Activated T-cell treated with anti-CD3 and anti-CD28 coated beads, Interleukin-2, amount 50 U/mL, for 72 hours (primary cell): Measurements from ENCODE around the gene TMEM212. TPM values are rescaled to one million over a fixed set of nuclear protein-coding genes. Genes with fewer than 3 reads are reported as not detected.

Experiments
- ATAC-seq, 2 donors: fragments of 150-1000 bp; cut with Tn5 transposase; replicated peaks in 1 of 2; 2 replicates each; pipeline ENCODE4 v1.10.0; 2021; ENCODE audit warnings: moderate library complexity in 2 of 2, mild to moderate bottlenecking in 1 of 2
- DNase-seq, 2 donors: peaks; one replicate each; pipeline ENCODE4 v3.0.0; 2021 to 2022; ENCODE audit warnings: mixed read lengths in 1 of 2
- H3K27ac Mint-ChIP-seq: one replicate; pipeline ENCODE4 v1.8.0; 2022; ENCODE audit warnings: mild to moderate bottlenecking, moderate library complexity, mixed read lengths
- H3K27me3 Mint-ChIP-seq: one replicate; pipeline ENCODE4 v1.8.0; 2022; ENCODE audit warnings: low read depth, mixed read lengths
- H3K36me3 Mint-ChIP-seq, 2 donors: one replicate each; pipeline ENCODE4 v1.8.0; 2022; ENCODE audit warnings: mixed read lengths in 2 of 2, mild to moderate bottlenecking in 1 of 2; ENCODE audit not compliant: insufficient read depth in 2 of 2
- H3K4me1 Mint-ChIP-seq: one replicate; pipeline ENCODE4 v1.8.0; 2022; ENCODE audit warnings: low read depth, mixed read lengths
- H3K4me3 Mint-ChIP-seq, 2 donors: one replicate each; pipeline ENCODE4 v1.8.0; 2022; ENCODE audit warnings: mild to moderate bottlenecking in 2 of 2, mixed read lengths in 2 of 2, moderate library complexity in 2 of 2
- H3K9me3 Mint-ChIP-seq, 2 donors: one replicate each; pipeline ENCODE4 v1.8.0; 2022; ENCODE audit warnings: mixed read lengths in 2 of 2
- total RNA-seq, 2 donors: library from RNA; stranded (reverse); gene quantifications; one replicate each; pipeline ENCODE4 v1.2.3, GENCODE V29; 2022

The TMEM212 gene
- total RNA-seq, 2 donors from 2014 or later, result not detected

DNA sequence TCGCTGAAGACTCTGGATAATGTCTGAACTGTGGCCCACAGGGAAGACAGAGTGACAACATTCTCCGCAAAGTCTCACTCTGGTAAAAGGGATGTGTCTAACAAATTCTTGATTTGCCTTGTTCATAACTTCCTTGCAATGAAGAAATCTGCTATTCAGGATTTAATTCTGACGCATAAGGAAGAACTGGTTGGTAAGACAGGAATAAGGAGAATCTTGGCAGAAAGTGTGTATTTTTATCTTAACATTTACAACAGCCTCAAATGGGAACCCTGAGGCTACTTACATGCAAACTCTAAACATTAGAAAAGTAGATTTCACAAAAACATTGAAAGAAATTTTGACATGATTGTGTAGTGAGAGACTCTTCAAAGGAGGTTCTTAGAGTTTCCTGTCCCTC, 22.1 kb upstream of the TMEM212 start:
- Mint-ChIP-seq H3K27ac (no peak overlapping the region), H3K9me3 (no peaks in the 10 kb centered on the region), H3K4me3 (no peak overlapping the region), H3K4me1 (peaks cover 22% of the 10 kb centered on the region), H3K27me3 (no peaks in the 10 kb centered on the region), H3K36me3 (no peaks in the 10 kb centered on the region)
- ATAC-seq (no peak), DNase-seq (no peak)

DNA sequence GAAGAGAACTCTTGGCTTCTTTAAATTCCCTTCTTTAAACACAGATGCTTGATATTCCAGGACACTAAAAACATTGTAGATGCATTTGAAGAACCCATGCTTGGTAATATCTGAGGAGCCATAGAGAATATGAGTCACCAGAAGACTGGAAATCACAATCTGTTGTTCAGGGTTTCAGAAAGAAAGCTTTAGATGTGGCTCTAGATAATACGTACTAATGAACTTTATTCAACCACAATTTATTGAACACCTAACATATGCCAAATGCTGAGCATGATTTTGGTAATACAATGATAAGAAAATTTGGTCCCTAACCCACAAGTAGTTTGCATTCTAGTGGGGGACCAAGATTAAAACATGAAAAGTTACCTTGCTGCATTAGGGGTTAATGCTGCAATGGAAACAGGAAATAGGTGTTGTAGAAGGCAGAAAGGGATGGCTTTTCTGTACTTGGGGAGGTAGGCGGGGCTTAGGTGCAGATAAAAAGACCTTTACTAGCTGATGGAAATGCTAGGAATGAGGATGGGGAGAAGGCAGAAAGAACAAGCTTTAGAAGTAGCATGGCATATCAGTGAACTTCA, 21.3 kb upstream of the TMEM212 start:
- Mint-ChIP-seq H3K27ac (no peak overlapping the region), H3K27me3 (no peaks in the 10 kb centered on the region), H3K9me3 (no peaks in the 10 kb centered on the region), H3K4me1 (peaks cover 22% of the 10 kb centered on the region), H3K4me3 (no peak overlapping the region), H3K36me3 (no peaks in the 10 kb centered on the region)
- peak in 1 of 2 donors; percentile 35 for ATAC-seq
- no peak for DNase-seq

DNA sequence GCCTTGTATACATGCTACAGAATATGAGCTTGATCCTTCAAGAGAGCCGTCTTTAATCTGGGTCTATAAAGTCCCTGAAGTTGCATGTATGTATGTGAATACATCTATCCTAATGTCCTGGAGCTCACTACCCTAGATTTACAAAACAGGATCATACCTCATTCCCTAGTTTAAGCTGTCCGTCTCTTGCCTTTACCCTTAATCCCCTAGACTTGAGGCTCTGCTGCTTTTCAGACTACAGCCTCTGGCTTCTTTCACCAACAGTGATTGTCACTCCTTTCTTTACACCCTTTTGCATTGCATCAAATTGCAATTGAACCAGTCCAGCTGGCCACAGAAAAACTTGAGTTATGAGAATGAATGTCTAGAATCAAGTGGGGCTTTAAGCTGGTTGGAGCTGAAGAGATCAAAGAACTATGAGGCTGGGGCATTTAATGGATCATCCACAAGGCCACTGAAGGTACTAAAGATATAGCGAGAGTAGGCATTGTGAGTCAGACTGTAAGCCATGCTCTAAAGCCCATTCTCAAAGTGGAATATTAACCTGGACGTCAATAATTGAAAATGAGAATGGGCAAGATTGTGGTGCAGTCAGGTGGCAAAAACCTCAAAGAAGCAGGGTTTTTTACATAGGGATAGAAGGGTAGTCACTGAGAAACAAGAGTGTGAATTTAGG, 20.6 kb upstream of the TMEM212 start:
- no peak overlapping the region for H3K27ac Mint-ChIP-seq
- no peaks in the 10 kb centered on the region for H3K36me3 Mint-ChIP-seq
- peaks cover 5% of the 10 kb centered on the region for H3K27me3 Mint-ChIP-seq
- peaks cover 22% of the 10 kb centered on the region for H3K4me1 Mint-ChIP-seq
- no peaks in the 10 kb centered on the region for H3K9me3 Mint-ChIP-seq
- ATAC-seq, result no peak
- no peak for DNase-seq
- H3K4me3 Mint-ChIP-seq, result no peak overlapping the region

DNA sequence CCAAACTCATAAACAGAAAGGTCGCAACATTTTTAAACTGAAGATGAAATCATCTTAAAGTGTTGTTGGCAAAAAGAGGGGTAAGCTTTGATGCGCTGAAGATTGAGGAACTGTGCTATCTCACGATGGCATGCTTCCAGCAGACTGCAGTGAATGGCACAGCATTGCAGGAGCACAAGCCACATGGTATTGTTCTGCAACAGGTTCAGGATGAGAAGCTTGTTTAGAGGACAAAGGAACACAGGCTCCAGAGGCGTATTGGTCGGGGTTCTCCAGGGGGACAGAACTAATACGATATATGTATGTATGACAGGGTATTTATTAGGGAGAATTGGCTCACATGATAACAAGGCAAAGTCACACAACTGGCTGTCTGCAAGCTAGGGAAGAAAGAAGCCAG, 19.0 kb upstream of the TMEM212 start:
- DNase-seq (no peak), ATAC-seq (no peak)
- no peaks in the 10 kb centered on the region for H3K9me3 Mint-ChIP-seq
- no peaks in the 10 kb centered on the region for H3K36me3 Mint-ChIP-seq
- peaks cover 16% of the 10 kb centered on the region for H3K27me3 Mint-ChIP-seq
- no peak overlapping the region for H3K27ac Mint-ChIP-seq
- peaks cover 22% of the 10 kb centered on the region for H3K4me1 Mint-ChIP-seq
- no peak overlapping the region for H3K4me3 Mint-ChIP-seq

DNA sequence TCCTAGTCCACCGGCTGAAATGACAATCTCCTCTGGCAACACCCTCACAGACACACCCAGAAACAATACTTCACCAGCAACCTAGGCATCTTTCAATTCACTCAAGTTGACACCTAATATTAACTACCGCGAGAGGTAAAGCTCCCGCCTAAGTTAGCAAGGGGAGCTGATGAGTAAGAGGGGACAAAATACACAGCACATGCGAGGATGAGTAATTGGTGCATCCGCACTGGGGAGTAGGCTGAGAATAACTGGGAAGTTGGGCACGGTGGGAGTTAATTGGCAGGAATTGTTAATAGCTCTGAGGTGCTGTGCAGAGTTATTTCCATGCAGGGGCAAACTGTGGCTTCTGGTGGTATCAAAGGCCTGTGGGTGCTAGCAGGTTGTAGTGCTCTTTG, 18.3 kb upstream of the TMEM212 start:
- H3K36me3 Mint-ChIP-seq, result no peaks in the 10 kb centered on the region
- H3K4me1 Mint-ChIP-seq, result peaks cover 22% of the 10 kb centered on the region
- no peak overlapping the region for H3K27ac Mint-ChIP-seq
- peaks cover 16% of the 10 kb centered on the region for H3K27me3 Mint-ChIP-seq
- H3K9me3 Mint-ChIP-seq, result no peaks in the 10 kb centered on the region
- no peak for ATAC-seq
- H3K4me3 Mint-ChIP-seq, result no peak overlapping the region
- DNase-seq, result no peak

DNA sequence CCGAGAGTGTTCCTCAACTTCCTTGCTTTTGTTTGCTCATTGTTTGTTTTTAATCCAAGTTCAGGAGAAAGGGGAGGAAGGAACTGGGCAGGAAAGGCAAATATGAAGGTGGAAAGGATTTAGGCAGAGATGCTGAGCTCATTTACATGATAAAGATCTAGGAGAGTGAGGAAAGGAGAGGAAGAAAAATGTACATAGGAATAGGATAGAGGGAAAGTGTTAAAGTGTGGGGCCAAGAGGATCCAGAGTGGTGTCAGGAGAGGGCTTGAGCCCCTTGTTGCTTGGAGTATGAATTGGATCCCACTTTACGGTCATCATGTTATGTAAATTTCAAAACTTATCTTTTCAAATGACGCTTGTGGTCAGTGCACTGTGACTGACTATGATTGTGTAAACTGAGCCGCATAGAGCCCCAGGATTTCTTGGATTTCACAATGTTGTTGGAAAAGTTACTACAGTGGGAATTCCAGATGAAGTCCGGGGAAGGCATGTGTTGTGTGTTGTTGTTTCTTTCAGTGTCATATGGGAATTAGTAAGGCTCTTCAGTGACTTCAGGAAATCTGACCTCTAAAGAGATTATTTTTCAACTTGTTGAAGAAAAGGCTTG, 17.8 kb upstream of the TMEM212 start:
- DNase-seq (no peak), ATAC-seq (no peak)
- H3K27me3 Mint-ChIP-seq, result peaks cover 16% of the 10 kb centered on the region
- no peak overlapping the region for H3K4me3 Mint-ChIP-seq
- peaks cover 22% of the 10 kb centered on the region for H3K4me1 Mint-ChIP-seq
- H3K36me3 Mint-ChIP-seq, result no peaks in the 10 kb centered on the region
- no peak overlapping the region for H3K27ac Mint-ChIP-seq
- no peaks in the 10 kb centered on the region for H3K9me3 Mint-ChIP-seq

DNA sequence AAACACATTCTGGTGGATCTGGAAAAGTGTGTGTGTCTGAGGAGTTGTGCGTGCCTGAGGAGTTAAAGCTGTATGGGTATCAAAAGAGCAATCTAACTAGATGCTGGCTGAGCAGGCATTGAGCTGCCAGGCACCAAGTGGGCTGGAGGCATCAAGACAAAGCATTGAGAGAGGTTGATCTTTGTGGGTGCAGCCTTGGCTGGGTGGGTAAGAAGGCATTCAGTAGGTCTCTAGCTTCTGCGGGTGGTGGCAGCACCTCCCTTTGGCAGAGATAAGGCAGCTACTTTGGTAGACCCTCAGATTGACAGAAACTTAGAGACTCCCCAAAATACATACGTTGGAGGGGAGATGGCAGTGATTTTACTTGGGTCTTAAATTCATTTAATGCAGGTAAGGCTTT, 15.8 kb upstream of the TMEM212 start:
- no peaks in the 10 kb centered on the region for H3K9me3 Mint-ChIP-seq
- H3K4me3 Mint-ChIP-seq, result no peak overlapping the region
- ATAC-seq, result peak in 1 of 2 donors; percentile 17
- H3K4me1 Mint-ChIP-seq, result peaks cover 4% of the 10 kb centered on the region
- no peak overlapping the region for H3K27ac Mint-ChIP-seq
- H3K27me3 Mint-ChIP-seq, result peaks cover 16% of the 10 kb centered on the region
- H3K36me3 Mint-ChIP-seq, result no peaks in the 10 kb centered on the region
- DNase-seq, result no peak

DNA sequence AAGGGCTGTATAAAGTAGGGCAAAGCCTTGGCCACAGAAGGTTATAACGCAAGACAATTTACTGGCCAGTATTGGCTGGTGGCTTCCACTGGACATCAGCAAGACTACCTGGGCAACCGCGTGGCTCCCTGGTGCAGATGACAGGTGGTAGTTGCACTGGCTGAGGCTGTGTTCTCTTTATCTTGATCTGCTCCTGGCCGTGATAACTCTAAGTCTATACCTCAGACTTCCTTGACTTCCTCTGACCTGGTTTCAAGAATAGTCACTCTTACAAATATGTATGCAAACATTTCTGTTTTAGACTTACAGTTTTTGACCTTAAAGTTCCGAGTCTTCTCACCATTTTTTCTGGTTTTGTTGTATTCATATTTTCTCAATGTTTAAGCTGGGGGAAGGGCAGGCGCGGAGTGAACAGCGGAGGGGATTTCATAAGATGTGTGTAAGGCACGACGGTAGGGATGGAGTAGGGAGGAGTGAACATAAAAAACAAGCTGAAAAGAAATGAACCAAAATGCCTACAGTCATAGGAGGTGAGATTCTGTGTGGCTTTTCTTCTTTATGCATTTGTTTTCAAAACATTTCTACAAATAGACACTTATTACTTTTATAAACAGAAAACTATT, 15.2 kb upstream of the TMEM212 start:
- Mint-ChIP-seq H3K27me3 (peaks cover 16% of the 10 kb centered on the region), H3K9me3 (no peaks in the 10 kb centered on the region), H3K36me3 (no peaks in the 10 kb centered on the region), H3K4me3 (peak overlapping the region in 1 of 2 donors; percentile 38), H3K4me1 (no peaks in the 10 kb centered on the region), H3K27ac (no peak overlapping the region)
- DNase-seq (no peak), ATAC-seq (peak in 1 of 2 donors; percentile 62)

DNA sequence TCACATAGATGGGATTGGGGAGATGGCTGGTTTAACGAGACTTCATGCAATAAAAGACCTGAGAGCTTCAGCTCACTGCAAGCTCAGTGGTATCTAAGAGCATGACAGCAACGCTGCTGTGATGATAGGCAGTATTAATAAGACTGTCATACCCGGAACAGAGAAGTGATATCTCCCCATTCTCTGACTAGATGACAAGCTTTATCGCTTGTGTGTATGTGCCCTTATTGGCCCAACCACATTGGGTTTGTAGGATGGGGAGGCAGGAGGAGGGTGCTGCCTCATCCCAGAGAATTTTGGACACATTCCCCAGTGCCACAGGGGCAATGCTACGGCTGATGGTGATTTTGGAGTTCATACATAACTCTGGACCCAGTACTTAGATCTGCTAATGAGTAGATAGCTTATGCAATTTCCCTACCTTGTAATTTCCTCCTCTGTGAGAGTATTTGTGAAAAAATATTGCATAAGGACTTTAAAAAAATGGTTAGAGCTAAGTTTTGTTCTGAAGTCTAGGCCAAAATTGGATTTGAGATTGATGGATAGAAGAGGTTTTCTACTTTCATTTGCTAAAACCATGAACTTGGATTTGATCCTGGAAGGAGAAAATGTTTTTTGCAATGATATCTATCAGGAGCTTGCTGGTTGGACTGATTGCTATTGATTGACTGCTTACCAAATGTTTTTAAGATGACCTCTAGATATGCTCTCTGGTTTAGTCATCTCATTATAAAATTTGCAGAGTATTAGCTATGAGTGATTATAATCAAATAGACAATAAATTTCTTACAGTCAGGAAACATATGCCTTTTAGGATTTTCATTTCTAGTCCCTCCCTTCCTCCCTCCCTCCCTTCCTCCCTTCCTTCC, 14.0 kb upstream of the TMEM212 start:
- H3K9me3 Mint-ChIP-seq, result no peaks in the 10 kb centered on the region
- ATAC-seq (no peak), DNase-seq (no peak)
- H3K27ac Mint-ChIP-seq, result no peak overlapping the region
- H3K4me1 Mint-ChIP-seq, result no peaks in the 10 kb centered on the region
- peaks cover 16% of the 10 kb centered on the region for H3K27me3 Mint-ChIP-seq
- no peak overlapping the region for H3K4me3 Mint-ChIP-seq
- H3K36me3 Mint-ChIP-seq, result no peaks in the 10 kb centered on the region

DNA sequence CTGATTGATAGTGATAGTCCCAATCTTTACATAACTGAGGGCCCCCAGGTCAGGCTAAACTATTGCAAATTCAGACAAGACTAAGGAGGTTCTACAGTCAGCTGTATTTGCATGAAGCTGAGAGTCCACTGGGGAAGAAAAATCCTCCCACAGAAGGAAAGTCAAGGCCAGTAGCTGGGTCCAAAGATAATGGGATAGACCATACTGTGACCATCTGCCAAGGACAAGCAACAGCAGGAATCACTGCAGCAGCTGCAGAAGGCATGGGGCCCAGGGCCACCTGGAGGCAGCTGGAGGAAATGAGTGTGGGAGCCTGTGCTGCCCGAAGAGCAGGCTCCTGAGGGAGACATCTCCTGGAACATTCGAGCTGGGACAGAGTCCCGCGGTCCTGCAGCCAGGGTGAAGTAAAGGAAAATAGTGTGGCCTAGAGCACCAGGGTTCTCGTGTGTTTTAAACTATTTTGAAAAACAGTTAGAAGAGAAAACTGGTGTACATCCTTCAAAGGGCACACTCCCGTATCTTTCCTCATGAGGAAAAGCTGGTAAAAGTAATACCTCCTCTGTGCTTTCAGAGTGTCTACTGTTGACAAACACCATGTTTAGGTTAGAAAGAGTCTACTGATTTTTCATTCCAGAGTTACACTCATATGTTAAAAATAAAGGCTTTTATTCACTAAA, 13.2 kb upstream of the TMEM212 start:
- H3K4me1 Mint-ChIP-seq, result no peaks in the 10 kb centered on the region
- no peak overlapping the region for H3K27ac Mint-ChIP-seq
- DNase-seq (peak in 1 of 2 donors; percentile 13), ATAC-seq (peak in 1 of 2 donors; percentile 55)
- no peak overlapping the region for H3K4me3 Mint-ChIP-seq
- H3K36me3 Mint-ChIP-seq, result no peaks in the 10 kb centered on the region
- peaks cover 16% of the 10 kb centered on the region for H3K27me3 Mint-ChIP-seq
- no peaks in the 10 kb centered on the region for H3K9me3 Mint-ChIP-seq

DNA sequence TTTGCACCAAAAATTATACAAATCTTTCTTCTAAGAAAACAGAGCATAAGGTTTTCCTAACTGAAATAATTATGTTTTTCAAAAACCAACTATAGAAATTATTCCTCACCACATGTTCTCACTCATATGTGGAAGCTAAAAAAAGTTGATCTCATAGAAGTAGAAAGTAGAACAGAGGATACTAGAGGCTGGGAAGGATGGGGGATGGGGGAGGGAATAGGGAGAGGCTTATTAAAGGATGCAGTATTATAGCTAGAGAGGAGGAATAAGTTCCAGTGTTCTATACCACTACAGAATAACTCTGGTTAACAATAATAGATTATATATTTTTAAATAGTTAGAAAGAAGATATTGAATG, 12.7 kb upstream of the TMEM212 start:
- DNase-seq (no peak), ATAC-seq (no peak)
- Mint-ChIP-seq H3K4me3 (no peak overlapping the region), H3K27ac (no peak overlapping the region), H3K27me3 (peaks cover 16% of the 10 kb centered on the region), H3K4me1 (no peaks in the 10 kb centered on the region), H3K9me3 (no peaks in the 10 kb centered on the region), H3K36me3 (no peaks in the 10 kb centered on the region)

DNA sequence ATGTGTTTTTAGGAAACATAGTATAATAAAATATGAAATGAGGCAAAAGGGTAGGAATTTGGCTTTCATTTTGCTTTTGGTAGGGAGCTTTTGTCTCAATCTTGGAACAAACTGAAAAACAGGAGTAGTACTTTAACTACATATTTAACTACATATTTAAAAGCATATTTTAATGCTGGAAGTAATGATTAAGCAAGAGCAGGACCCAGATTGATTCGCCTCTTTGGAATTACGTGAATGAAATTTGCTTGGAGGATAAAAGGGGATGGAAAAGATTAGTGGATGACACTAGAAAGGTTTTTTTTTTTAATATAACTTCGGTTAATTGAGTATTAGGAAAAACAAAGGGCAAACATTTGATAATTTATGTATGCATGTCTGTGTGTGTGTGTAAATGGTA, 11.2 kb upstream of the TMEM212 start:
- H3K27me3 Mint-ChIP-seq, result peaks cover 16% of the 10 kb centered on the region
- H3K4me3 Mint-ChIP-seq, result no peak overlapping the region
- no peaks in the 10 kb centered on the region for H3K9me3 Mint-ChIP-seq
- H3K27ac Mint-ChIP-seq, result no peak overlapping the region
- H3K4me1 Mint-ChIP-seq, result no peaks in the 10 kb centered on the region
- no peaks in the 10 kb centered on the region for H3K36me3 Mint-ChIP-seq
- DNase-seq (no peak), ATAC-seq (no peak)
